ENCODE data around the gene PHF21B.

DNA sequence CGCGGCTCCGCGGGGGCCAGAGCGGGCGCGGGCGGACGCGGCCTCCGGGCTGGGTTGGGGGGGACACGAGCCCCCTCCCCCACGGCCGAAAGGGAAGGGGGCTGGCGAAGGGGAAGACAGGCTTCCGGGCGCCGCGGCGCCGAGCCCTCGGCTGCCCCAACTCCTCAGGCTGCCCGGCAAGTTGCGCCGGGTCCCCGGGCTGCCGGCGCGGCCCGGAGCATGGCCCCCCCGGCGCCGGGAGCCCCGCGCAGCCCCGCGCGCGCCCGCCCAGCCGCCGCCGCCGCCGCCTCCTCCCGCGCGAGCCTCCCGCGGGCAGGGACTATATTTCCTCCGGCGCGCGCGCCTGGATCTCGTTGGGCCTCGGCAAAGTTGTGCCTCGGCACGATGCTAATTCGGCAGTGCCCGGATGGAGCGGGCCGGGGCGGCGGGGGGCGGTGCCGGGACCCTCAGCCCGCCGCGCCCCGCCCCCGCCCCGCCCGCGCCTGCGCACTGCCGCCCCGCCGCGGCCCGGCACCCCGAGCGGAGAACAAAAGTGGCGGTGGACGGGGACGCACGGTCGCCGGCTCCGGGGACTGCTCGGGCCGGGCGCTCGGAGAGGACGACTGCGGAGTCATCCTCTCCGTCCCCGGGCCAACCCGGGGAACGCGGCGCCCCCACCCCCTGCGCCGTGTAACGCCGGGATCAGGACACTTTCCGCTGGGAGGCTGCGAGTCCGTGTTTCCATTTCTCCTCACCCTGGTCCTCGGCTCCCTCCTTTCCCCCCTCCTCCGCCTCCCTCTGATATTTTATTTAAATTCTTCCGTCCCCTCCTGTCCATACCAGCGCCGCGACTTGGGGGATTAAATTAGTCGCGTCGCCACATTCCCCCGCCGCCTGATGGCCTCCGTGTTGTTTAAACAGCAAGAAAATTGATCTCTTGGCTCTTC lies at the start of gene PHF21B:
- TF ChIP-seq EZH2 (IDR thresholded peaks at IDR 0.05; ENCODE audit: borderline replicate concordance, low read length), result no peak
- TF ChIP-seq, protein P1, sequence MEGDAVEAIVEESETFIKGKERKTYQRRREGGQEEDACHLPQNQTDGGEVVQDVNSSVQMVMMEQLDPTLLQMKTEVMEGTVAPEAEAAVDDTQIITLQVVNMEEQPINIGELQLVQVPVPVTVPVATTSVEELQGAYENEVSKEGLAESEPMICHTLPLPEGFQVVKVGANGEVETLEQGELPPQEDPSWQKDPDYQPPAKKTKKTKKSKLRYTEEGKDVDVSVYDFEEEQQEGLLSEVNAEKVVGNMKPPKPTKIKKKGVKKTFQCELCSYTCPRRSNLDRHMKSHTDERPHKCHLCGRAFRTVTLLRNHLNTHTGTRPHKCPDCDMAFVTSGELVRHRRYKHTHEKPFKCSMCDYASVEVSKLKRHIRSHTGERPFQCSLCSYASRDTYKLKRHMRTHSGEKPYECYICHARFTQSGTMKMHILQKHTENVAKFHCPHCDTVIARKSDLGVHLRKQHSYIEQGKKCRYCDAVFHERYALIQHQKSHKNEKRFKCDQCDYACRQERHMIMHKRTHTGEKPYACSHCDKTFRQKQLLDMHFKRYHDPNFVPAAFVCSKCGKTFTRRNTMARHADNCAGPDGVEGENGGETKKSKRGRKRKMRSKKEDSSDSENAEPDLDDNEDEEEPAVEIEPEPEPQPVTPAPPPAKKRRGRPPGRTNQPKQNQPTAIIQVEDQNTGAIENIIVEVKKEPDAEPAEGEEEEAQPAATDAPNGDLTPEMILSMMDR (IDR thresholded peaks at IDR 0.05; ENCODE audit: low read length), result no peak
